Central memory CD8-positive, alpha-beta T cell (primary cell): ENCODE data around the gene LECT2.

Experiments used
- ATAC-seq: fragments of 150-1000 bp; cut with Tn5 transposase; replicated peaks from 2 replicates; pipeline ENCODE4 v1.10.0; 2022; ENCODE audit warnings: mild to moderate bottlenecking, moderate FRiP score, moderate number of reproducible peaks; ENCODE audit not compliant: poor library complexity, severe bottlenecking; ENCODE audit errors: extremely low read depth
- DNase-seq, 2 donors: peaks; one replicate each; pipeline ENCODE4 v3.0.0; 2021; ENCODE audit warnings: low spot score in 2 of 2
- H3K27ac Mint-ChIP-seq: one replicate; pipeline ENCODE4 v1.8.0; 2022; ENCODE audit warnings: low read depth, mild to moderate bottlenecking, moderate library complexity, mixed read lengths
- H3K27me3 Mint-ChIP-seq: one replicate; pipeline ENCODE4 v1.8.0; 2022; ENCODE audit warnings: mixed read lengths
- H3K36me3 Mint-ChIP-seq: one replicate; pipeline ENCODE4 v1.8.0; 2022; ENCODE audit warnings: mild to moderate bottlenecking, moderate library complexity, mixed read lengths; ENCODE audit not compliant: insufficient read depth
- H3K4me1 Mint-ChIP-seq: one replicate; pipeline ENCODE4 v1.8.0; 2022; ENCODE audit warnings: mixed read lengths
- H3K4me3 Mint-ChIP-seq: one replicate; pipeline ENCODE4 v1.8.0; 2022; ENCODE audit warnings: mild to moderate bottlenecking, moderate library complexity, mixed read lengths
- H3K9me3 Mint-ChIP-seq: one replicate; pipeline ENCODE4 v1.8.0; 2022; ENCODE audit warnings: mixed read lengths

LECT2 gene

DNA sequence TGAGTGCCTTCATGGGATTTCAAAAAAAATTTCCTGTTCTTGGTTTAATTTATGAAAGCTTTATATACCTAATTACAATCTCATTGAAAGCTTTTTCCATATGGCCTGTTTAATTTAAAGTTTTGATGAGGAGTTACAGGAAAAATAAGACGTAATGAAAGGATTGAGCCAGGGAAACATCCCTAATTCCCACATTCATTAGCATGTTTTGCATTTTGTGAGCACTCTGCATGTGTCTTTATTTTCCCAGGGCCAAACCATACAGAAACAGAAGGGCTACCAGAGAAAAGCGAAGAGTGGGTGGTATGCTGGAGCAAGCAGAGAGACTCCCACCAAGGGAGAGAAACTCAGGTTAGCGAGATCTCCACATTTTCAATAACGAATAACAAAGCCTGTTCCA lies 20.3 kb upstream of the LECT2 start:
- H3K36me3 Mint-ChIP-seq, result no peaks in the 10 kb centered on the region
- no peak for ATAC-seq
- no peak overlapping the region for H3K27ac Mint-ChIP-seq
- H3K27me3 Mint-ChIP-seq, result peaks cover 58% of the 10 kb centered on the region
- DNase-seq, result no peak
- H3K4me3 Mint-ChIP-seq, result no peak overlapping the region
- no peaks in the 10 kb centered on the region for H3K9me3 Mint-ChIP-seq
- no peaks in the 10 kb centered on the region for H3K4me1 Mint-ChIP-seq

DNA sequence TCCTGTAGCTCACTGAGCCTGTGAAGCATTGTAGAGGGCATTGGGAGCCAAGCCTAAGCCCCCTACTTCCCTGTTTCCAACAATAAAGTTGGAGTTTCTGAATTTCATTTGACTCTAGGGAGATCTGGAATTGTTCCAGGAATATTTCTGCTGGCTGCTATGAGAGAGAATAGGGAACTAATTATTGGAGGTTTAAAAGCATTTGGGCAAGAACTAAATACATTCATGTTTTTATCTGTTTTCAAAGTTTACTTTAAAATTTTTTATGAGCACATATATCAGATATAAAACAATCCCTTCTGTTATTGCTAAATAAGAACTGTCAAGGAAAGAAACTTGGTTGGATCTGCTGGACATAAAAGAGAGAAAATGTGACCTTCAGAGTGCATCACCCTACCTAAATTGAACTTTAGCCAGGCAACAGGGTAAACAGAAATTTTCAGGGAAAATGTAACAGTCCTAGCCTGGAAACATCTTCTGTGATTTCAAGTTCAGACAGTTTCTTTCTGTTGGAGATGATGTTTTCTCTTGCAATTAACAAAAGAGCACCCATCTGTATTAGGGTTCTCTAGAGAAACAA lies 19.3 kb upstream of the LECT2 start:
- Mint-ChIP-seq H3K27ac (no peak overlapping the region), H3K9me3 (no peaks in the 10 kb centered on the region), H3K36me3 (no peaks in the 10 kb centered on the region), H3K4me3 (no peak overlapping the region), H3K27me3 (peaks cover 61% of the 10 kb centered on the region), H3K4me1 (no peaks in the 10 kb centered on the region)
- DNase-seq (no peak), ATAC-seq (no peak)

DNA sequence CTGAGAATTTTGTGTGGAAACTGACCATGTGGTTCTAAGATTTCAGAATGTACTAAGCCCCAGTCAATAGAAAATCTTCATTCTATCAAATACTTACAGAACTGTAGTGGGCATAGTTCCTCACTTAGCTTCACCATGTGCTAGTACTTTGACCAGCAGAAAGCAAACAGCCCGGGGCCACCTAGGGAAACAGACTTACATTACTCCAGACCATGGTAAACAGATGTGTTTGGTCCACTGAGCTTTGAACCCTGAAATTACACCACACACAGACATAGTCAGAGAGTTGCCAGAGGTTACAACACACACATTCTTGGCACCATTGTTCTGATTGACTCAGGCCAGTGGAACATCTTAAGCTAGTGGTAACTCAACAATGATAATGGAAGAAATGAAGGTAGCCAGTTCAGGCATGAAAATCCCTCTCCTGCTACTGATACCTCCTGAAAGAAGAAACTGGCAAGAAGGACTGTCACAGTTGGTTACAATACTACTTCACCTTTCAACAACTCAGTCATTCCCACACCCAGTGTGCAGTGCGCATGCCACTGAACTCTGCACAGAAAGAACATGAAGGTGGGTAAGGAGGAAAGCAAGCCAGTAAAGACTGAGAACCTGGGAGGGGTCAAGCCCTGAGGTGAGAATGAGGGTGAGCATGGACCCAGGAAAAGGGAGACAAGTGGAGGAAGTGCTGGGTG lies 18.7 kb upstream of the LECT2 start:
- ATAC-seq, result no peak
- peaks cover 67% of the 10 kb centered on the region for H3K27me3 Mint-ChIP-seq
- no peak for DNase-seq
- no peak overlapping the region for H3K27ac Mint-ChIP-seq
- no peaks in the 10 kb centered on the region for H3K4me1 Mint-ChIP-seq
- H3K4me3 Mint-ChIP-seq, result no peak overlapping the region
- no peaks in the 10 kb centered on the region for H3K9me3 Mint-ChIP-seq
- no peaks in the 10 kb centered on the region for H3K36me3 Mint-ChIP-seq

DNA sequence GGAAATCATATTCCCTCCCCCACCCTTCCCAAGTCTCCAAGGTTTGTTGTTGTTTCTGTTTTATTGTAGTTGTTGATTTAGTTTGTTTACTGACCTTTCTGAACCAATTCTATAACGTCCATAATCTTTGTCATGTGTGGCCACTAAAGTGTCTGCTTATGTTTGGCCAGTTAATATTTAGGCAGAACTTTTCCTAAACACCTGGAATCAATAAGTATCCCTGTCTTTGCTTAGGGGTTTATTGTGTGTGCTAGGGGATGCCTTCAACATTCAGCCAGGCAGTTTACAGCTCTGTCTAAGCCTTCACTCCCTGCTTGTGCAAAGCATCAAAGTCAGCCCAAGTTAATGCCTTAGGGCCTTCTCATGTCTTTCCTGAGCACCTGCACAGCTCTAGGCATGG lies 16.9 kb upstream of the LECT2 start:
- Mint-ChIP-seq H3K27ac (no peak overlapping the region), H3K27me3 (peaks cover 72% of the 10 kb centered on the region), H3K36me3 (no peaks in the 10 kb centered on the region), H3K4me1 (no peaks in the 10 kb centered on the region), H3K9me3 (no peaks in the 10 kb centered on the region), H3K4me3 (no peak overlapping the region)
- DNase-seq (no peak), ATAC-seq (no peak)

DNA sequence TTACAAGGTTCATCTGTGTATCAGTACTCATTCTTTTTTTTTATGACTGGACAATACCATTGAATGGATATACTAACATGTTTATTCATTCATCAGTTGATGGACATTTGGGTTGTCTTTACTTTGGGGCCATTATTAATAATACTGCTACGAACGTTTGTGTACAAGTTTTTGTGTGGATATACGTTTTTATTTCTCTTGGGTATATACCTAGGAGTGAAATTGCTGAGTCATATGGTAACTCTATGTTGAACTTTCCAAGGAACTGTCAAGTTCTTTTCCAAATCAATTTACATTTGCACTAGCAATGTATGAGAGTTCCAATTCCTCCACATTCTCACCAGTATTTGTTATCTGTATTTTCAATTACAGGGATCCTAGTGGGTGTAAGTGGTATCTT lies 12.0 kb upstream of the LECT2 start:
- no peaks in the 10 kb centered on the region for H3K9me3 Mint-ChIP-seq
- no peak overlapping the region for H3K27ac Mint-ChIP-seq
- DNase-seq (no peak), ATAC-seq (no peak)
- H3K36me3 Mint-ChIP-seq, result no peaks in the 10 kb centered on the region
- H3K4me3 Mint-ChIP-seq, result no peak overlapping the region
- peaks cover 64% of the 10 kb centered on the region for H3K27me3 Mint-ChIP-seq
- no peaks in the 10 kb centered on the region for H3K4me1 Mint-ChIP-seq

DNA sequence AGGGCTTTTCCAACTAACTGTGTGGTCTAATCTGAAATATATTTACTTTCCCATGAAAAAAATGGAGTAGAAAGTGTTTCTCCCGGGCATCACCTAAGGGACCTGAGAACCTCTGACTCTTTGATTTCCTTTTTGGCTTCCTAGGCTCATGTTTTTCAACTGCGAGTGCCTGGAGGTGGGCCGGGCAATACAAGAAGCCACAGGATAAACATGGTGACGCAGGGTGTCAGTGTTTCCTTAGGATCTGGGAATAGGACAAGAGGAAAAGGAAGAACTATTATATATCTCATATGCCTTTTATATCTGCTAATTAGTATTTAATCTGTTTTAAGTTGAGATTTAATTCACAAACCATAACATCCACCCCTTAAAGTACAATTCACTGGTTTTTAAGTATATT lies 11.4 kb upstream of the LECT2 start:
- Mint-ChIP-seq H3K27ac (no peak overlapping the region), H3K4me1 (no peaks in the 10 kb centered on the region), H3K4me3 (no peak overlapping the region), H3K27me3 (peaks cover 57% of the 10 kb centered on the region), H3K9me3 (no peaks in the 10 kb centered on the region), H3K36me3 (no peaks in the 10 kb centered on the region)
- ATAC-seq, result no peak
- DNase-seq, result no peak

DNA sequence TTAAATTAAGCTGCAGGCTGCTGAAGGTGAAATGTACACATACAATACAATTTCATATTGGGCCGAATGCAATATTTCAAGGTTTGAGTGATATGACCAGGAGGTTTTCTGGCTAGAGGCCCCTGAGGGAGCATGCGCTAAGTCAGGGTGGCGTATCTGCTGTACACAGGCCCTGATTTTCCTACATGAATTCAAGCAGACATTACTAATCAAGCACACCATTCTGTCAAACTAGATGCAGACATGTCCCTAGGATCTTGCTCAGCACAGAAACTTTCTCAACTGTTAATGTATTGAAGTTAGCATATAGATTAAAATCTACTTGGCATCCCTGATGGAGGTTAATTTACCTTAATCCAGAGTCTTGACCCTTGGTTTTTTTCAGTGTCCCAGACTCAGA lies 10.7 kb upstream of the LECT2 start:
- Mint-ChIP-seq H3K4me3 (no peak overlapping the region), H3K27ac (no peak overlapping the region), H3K36me3 (no peaks in the 10 kb centered on the region), H3K4me1 (no peaks in the 10 kb centered on the region), H3K9me3 (no peaks in the 10 kb centered on the region), H3K27me3 (peaks cover 53% of the 10 kb centered on the region)
- DNase-seq (no peak), ATAC-seq (no peak)

DNA sequence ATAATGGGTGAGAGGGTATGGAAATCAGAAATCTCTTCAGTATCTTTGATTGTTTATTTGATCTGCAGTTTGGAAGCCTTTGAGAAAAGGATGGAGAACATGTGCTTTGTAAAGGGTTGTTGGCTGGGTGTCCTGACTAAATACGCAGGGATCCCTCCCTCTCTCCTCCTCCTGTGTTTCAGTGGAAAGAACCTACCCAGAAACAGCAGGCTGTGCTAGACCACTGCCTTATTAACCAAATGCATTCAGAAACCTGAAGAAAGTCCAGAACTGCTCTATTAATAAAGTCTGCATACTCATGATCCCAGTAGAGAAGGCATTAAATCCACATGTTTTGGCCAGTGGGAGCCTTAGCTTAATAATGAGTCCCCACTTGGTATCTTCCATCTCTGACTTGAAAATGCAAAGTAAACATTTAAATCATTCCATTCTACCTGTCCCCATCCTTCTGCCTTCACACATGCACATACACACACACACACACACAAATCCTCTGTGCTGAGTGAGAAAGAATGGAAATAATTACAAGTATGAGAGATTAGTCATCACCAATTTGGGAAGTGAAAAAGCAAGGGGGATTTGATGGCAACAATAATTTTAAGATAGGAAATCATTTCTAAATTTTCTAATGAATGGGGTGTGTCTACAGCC lies 10.0 kb upstream of the LECT2 start:
- Mint-ChIP-seq H3K36me3 (no peaks in the 10 kb centered on the region), H3K9me3 (no peaks in the 10 kb centered on the region), H3K4me1 (no peaks in the 10 kb centered on the region), H3K4me3 (no peak overlapping the region), H3K27ac (no peak overlapping the region), H3K27me3 (peaks cover 53% of the 10 kb centered on the region)
- no peak for ATAC-seq
- no peak for DNase-seq

DNA sequence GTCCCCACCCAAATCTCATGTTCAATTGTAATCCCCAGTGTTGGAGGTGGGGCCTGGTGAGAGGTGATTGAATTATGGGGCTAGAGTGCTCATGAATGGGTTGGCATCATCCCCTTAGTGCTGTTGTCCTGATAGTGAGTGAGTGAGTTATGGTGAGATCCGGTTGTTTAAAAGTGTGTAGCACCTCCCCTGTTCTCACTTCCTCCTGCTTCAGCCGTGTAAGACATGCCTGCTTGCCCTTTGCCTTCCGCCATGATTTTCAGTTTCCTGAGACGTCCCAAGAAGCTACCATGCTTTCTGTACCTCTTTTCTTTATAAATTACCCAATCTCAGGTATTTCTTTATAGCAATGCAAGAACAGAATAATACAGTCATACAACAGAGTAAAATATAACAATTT lies 742 bp upstream of the LECT2 start:
- Mint-ChIP-seq H3K27me3 (peaks cover 76% of the 10 kb centered on the region), H3K27ac (no peak overlapping the region), H3K4me3 (no peak overlapping the region), H3K9me3 (no peaks in the 10 kb centered on the region), H3K36me3 (no peaks in the 10 kb centered on the region), H3K4me1 (no peaks in the 10 kb centered on the region)
- no peak for DNase-seq
- ATAC-seq, result no peak

DNA sequence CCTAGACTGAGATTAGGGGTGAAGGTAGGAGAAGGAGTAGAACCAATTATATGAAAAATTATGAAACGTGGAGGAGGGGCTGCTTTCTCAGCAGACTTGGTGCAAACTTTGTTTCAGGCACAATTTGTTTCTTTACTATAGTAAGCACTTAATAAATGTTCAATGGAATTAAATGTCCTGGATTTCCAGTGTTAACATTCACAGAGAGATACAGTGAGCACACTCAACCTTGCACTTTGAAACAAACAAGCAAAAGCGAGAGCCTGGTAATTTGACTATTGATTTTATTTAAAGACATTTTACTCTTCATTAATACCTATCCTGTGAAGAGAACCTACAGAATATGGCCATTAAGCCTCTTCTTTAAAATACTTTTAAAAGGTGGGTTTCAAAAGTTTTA lies 933 bp downstream of the LECT2 start:
- Mint-ChIP-seq H3K4me3 (no peak overlapping the region), H3K36me3 (no peaks in the 10 kb centered on the region), H3K27me3 (peaks cover 60% of the 10 kb centered on the region), H3K4me1 (no peaks in the 10 kb centered on the region), H3K27ac (no peak overlapping the region), H3K9me3 (no peaks in the 10 kb centered on the region)
- DNase-seq (no peak), ATAC-seq (no peak)

DNA sequence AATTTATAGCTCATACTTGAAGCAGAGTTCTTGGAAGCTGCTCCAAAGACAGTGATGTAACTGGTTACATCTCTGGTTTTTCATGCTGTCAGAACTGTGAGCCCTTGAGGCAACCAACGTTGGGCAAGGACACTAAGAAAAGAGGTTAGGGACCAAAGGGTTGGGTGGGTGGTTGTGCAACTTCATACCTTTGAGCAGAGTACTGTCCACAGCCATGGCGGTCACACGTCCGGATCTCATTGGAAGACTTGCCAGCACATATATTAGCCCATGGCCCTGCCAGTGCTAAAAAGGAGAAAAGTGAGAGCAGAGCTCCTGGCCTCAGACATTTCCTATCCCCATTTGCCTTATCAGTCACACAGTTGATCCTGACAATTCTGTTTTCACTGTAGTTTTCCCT lies 2.1 kb downstream of the LECT2 start:
- ATAC-seq (no peak), DNase-seq (no peak)
- H3K27ac Mint-ChIP-seq, result no peak overlapping the region
- no peaks in the 10 kb centered on the region for H3K9me3 Mint-ChIP-seq
- no peak overlapping the region for H3K4me3 Mint-ChIP-seq
- H3K4me1 Mint-ChIP-seq, result no peaks in the 10 kb centered on the region
- H3K27me3 Mint-ChIP-seq, result peaks cover 49% of the 10 kb centered on the region
- H3K36me3 Mint-ChIP-seq, result no peaks in the 10 kb centered on the region

DNA sequence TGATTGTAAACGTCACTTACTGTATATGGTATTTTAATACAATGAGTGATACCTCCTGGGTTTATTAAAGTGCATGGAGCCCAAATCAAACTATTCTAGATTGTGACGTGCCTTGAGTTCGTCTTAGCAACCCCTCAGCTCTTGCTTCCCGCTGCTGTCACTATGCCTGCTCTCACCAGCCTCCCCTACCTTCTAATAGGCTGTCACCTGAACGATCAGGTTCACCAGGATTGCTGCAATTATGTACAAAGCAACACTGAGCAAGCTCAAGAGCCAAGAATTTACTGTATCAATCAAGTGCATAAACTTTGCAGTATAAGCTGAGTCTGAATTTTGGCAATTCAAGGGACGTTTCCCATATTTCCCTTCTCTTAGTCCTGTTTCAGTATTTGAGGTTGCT lies 3.0 kb downstream of the LECT2 start:
- DNase-seq (no peak), ATAC-seq (no peak)
- H3K27ac Mint-ChIP-seq, result no peak overlapping the region
- no peaks in the 10 kb centered on the region for H3K9me3 Mint-ChIP-seq
- no peaks in the 10 kb centered on the region for H3K4me1 Mint-ChIP-seq
- H3K36me3 Mint-ChIP-seq, result no peaks in the 10 kb centered on the region
- peaks cover 42% of the 10 kb centered on the region for H3K27me3 Mint-ChIP-seq
- H3K4me3 Mint-ChIP-seq, result no peak overlapping the region

DNA sequence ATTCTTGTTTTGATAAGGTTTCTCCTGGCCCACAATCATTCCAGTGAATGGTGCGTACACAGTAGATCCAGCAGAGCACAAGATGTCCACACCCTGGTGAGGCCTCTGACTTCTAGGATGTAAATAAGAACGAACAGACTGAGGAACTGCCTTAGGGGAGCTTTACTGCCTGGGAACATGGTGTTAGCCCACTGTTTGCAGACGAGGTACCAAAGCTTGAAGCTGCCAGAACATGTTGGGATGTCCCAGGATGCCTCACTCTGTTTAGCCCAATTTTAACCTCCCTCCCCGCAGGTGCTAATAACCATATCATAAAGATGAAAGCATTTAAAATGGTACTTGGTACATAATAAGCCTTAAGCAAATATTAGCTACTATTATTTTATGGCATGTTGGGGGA lies 3.5 kb downstream of the LECT2 start:
- Mint-ChIP-seq H3K9me3 (no peaks in the 10 kb centered on the region), H3K27me3 (peaks cover 38% of the 10 kb centered on the region), H3K27ac (no peak overlapping the region), H3K4me3 (no peak overlapping the region), H3K36me3 (no peaks in the 10 kb centered on the region), H3K4me1 (no peaks in the 10 kb centered on the region)
- ATAC-seq, result no peak
- DNase-seq, result no peak
